NCI-H2171 (cell line): Measurements from ENCODE around the gene KCND1.
"Not testable (repeated sequence)": the region's sequence is repeated elsewhere in the genome, so short reads cannot be mapped to it uniquely, and the experiment has no call there.

Experiments used
- DNase-seq: peaks from one replicate; lab custom pipeline; 2025; lab: John Stamatoyannopoulos, UW

The KCND1 gene

GRCh38 chrX:48971249-48972219 lies at the start of gene KCND1:
KCND1 (minus strand) TSS chrX:48971844; CDS start chrX:48970271, 1,573 bp downstream.
- no peak for DNase-seq

- DNase-seq, result no peak
These were observed 48.1 kb upstream of the KCND1 start for GRCh38 chrX:49019599-49020249.

DNA sequence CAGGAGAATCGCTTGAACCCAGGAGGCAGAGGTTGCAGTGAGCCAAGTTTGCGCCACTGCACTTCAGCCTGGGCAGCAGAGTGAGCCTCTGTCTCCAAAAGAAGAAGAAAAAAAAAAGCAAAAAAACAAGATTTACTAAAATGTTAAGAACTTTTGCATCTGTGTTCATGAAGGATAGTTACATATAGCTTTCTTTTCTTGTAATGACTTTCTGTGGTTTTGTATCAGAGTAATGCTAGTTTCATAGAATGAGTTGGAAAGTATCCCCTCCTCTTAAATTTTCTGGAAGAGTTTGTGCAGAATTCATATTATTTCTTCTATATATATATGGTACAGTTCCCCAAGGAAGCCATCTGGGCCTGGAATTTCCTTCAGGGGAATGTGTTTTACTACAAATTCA lies 47.4 kb upstream of the KCND1 start:
- no peak for DNase-seq

- no peak for DNase-seq
These were observed 32.1 kb upstream of the KCND1 start for GRCh38 chrX:49003696-49004095.

DNA sequence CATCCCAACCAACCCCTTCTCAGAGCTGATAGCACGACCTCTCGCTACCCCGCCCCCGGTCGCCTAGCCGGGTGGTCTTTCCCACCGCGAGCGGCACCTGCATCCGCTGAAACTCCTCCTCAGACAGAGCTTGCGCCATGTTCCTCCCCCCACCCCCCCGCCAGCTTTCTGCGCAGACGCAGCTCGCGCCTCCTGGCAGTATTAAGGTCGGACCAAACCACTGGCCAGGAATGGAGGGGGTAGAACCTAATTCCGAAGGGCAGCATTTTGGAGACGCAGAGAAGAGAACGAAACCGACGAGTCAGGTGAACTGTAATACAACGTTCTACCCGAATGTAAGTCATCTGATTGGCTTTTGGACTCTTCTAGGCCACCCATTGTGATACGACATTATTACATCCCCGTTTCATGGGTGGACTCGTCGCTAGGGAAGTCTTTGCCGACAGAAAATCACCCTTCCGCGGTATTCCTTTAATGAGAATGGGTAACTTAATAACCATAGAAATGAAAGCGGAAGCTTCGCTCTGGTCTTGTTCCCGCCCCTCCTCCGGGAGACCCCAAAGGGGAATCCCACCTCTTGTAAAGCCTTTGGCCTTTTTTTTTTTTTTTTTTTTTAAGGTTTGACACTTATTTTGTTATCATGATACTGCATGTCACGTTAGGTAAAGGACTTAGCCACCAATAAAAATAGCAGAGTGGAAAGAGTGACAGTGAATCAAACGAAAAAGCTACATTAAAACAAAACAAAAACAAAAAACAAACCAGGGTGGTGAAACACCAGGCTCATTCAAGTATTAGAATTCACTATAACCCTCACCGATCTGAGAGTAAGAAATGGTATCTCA lies 30.7 kb upstream of the KCND1 start, which contains the start of gene GRIPAP1:
TSS of gene GRIPAP1 (minus strand) at position 174 of the 845 bp plus-strand sequence. CDS start at position 139, 35 bp downstream.
- peak; percentile 75 for DNase-seq

- DNase-seq, result peak; percentile 25
These were observed 30.0 kb upstream of the KCND1 start for GRCh38 chrX:49001521-49002090.

DNA sequence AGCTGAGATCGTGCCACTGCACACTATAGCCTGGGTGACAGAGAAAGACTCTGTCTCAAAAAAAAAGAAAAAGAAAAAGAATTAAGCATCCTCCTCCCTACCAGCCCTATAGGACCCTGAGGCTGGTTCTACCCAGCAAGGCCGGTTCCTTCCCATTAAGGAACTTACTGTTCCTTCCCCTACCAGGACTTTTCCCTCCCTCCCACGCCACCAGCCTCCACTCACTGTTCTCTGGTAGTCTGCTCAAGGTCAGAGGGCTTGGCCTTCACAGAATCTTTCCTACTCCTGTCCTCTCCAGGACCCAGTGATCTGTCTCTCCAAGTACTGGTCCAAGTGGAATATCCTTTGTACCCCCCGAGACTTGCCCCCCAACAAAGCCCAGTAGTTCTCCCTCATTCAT lies 29.0 kb upstream of the KCND1 start:
- DNase-seq, result no peak

GRCh38 chrX:48999030-48999429 lies 27.4 kb upstream of the KCND1 start:
- no peak for DNase-seq

DNA sequence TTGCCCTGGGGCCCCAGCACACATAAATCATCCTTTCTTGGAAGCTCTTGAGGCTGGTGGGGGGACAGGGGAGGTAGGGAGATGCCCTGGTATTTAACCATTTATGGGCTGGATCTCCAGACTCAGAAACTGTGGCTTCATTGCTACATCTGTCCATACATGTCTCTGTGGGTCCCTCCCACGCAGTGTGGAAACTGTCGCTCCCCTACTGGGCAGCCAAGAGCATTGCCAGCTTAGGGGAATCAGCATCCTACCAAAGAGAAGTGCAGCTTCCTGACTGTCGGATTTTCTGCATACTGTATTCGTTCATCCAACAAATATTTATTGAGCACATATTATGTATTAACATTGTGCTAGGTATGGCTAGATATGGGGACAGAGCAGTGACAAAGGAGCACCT lies 26.7 kb upstream of the KCND1 start:
- no peak for DNase-seq

- DNase-seq, result no peak
These were observed 26.2 kb upstream of the KCND1 start for GRCh38 chrX:48997865-48998264.

DNA sequence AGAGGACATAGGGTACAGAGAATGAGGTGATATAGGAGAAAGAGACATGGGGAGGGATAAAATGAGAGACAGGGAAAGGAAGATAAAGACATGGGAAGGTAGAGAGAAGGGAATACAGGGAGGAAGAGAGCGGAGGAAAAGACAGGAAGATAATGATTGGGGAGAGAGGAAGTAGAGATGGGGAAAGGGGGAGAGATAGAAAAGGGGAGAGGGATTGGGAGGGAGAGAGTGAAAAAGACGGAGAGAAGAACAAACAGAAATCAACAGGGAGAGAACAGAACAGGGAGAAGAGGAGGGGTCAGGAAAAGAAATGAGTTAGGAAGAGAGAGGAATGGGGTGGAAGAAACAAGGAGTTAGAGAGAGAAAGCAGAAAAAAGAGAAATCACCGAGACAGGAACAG lies 25.8 kb upstream of the KCND1 start:
- DNase-seq, result no peak

DNA sequence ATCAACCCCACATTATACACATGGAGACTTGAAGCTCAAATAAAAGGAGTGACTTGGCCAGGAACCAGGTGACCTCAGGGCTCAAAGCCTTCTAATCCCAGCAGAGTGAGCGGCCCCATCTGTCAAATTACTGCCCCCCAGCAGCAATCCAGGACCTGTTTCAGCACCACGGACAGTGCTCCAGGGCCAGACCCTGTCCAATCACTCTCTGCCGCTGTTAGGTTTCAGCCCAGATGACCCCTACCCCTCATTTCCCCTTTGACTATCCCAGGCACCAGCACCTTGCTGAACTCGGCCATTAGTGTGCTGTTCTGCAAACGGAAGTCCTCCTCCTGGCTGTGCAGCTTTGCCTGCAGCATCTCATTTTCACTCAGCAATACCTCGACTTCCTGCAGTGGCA lies 25.3 kb upstream of the KCND1 start:
- no peak for DNase-seq

DNA sequence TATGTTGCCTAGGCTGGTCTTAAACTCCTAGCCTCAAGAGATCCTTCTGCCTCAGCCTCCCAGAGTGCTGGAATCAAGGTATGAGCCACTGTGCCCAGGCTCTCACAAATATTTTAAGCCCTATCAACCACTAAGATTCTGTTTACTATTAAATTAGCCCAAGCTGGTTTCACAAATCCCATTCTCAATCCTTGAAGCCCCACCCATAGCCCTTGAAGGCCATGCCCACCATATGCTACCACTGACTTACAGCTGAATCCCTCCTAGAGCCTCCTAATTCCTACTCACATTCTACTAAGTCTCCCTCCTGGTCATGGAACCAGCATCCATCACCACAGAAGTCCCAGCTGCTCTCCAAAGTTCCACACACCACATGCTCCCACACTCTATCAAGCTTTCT lies 20.7 kb upstream of the KCND1 start:
- no peak for DNase-seq

DNA sequence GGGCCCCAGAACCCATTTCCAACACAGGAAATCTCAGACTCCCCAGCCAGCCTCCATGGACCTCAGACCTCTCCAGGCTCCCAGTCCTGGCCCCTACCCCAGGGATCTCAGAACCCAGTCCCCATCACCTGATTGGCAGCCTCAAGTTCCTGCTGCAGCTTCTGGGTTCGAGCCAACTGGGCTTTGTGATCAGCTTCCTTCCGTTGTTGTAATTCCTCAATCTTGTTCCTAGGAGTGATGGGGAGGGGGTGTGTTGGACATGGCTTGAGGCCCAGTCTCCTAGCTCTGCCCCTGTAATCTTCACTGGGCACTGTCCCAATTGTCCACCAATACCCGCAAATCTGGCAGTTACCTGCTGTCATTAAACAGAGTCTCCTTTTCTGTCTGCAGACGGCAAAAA lies 17.8 kb upstream of the KCND1 start:
- no peak for DNase-seq

DNA sequence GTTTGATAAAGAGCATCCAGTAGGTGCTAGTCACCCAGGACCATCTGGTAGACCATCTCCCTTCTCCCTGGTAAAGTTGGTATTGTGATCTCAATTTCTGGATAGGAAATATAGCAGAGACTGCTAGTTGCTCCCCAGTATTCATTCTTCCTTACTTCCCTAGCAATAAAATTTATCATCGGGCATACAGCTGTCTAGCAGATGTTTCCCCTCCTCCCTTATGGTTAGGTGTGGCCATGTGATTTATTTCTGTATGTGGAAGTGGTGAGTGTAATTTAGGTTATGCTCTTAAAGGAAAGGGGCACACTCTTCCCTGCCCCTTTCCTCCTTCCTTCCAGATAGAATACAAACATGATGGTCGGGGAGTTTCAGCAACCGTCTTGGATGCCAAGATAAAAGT lies 12.3 kb upstream of the KCND1 start:
- no peak for DNase-seq

DNA sequence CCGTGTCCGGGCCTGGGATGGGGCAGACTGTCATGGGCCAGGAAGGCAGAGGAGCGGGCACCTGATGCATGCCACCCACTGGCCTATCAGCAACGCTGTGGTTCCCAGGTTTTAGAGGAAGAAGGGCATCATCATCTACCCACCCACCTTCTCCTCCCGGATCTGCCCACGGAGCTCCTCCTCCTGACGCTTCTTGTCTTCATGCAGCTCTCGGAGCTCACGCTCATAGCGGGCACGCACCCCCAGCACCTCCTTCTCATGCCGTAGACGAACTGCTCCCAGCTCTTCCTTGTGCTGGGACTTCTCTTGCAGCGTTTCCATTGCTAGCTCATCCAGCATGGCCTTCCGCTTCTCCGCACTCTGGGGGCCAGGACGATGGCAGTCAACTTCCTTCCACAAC lies 11.4 kb upstream of the KCND1 start:
- DNase-seq, result no peak

DNA sequence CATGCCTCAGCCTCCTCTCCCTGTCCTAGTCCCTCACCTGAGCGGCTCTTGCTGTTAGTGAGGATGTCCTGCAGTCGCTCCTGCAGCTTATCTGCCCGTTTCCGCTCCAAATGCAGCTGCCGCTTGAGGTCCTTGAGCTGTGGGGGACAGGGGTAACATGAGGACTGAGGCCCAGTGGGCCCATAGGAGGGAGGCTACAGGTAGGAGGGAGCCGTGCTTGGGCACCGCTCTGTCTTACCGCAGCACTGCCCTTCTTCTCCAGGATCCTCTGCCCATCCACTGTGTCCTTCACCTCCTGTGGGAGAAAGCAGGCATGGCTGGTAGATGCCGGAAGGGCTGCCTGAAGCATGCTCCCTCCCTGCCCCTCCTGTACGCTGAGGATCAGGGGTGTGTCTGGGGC lies 9.5 kb upstream of the KCND1 start:
- no peak for DNase-seq

DNA sequence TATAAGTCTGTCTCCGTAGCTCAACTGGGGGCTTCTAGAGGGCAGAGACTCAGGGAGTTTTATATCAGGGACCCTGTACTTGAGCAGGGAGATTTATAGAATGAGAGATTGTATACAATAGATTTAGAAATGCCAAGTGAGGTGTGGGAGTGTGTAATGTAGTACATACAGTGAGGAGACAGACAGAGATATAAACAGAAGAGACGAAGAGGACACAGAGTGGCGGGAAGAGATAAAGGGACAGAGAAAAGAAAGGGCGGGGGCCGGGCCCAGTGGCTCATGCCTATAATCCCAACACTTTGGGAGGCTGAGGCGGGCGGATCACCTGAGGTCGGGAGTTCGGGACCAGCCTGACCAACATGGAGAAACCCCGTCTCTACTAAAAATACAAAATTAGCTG lies 8.7 kb upstream of the KCND1 start:
- DNase-seq, result not testable (repeated sequence)

DNA sequence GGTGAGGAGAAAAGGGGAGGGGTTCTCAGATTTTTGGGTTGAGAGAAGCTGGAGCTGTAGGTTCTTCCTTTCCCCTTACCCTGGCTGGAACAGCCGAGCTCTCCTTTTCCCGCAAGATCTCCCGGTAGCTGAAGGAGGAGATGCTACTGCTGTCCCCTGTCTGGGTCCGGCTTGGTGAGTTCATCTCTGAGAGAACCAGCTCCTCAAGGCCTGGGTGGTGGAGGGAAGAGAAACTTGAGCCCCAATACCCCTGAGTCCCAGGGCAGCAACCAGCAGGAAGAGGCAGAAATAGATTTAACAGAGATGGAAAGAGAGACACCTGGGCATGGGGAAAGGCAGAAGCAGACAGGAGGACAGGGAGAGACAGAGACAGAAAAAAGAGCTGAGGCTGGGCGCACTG lies 6.6 kb upstream of the KCND1 start:
- DNase-seq, result no peak

GRCh38 chrX:48976086-48976485 lies 4.4 kb upstream of the KCND1 start:
- no peak for DNase-seq

- no peak for DNase-seq
These were observed 3.9 kb upstream of the KCND1 start for GRCh38 chrX:48975541-48975940.

GRCh38 chrX:48975041-48975440 lies 3.4 kb upstream of the KCND1 start:
- DNase-seq, result no peak
